ENCODE results near the gene PGAP3.

DNA sequence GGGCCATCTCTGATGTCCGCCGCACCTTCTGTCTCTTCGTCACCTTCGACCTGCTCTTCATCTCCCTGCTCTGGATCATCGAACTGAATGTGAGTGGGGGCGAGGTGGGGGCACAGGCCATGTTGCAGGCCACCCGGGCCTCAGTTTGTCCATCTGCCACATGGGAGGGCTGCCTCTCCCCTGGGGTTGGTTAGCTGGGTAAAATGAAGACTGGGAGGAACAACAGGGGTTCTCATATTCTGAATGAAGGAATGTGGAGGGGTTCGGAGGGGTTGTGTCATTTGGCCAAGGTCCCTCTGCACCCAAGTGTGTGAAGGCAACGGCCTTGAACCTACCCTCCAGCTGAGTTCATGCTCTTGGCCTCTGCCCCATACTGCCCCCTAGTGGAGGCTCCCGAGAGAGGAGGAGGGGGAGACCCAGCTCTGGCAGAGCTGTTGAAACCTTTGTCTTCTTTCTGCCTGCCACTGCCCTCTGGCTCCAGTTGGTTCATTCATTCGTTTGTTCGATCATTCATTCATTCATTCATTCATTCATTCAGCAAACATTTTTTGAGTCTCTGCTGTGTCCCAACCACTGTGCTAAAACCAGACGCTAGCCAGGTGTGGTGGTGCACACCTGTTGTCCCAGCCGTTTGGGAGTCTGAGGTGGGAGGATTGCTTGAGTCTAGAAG is 34.1 kb downstream of the PGAP3 start:
- TF ChIP-seq, protein P1, sequence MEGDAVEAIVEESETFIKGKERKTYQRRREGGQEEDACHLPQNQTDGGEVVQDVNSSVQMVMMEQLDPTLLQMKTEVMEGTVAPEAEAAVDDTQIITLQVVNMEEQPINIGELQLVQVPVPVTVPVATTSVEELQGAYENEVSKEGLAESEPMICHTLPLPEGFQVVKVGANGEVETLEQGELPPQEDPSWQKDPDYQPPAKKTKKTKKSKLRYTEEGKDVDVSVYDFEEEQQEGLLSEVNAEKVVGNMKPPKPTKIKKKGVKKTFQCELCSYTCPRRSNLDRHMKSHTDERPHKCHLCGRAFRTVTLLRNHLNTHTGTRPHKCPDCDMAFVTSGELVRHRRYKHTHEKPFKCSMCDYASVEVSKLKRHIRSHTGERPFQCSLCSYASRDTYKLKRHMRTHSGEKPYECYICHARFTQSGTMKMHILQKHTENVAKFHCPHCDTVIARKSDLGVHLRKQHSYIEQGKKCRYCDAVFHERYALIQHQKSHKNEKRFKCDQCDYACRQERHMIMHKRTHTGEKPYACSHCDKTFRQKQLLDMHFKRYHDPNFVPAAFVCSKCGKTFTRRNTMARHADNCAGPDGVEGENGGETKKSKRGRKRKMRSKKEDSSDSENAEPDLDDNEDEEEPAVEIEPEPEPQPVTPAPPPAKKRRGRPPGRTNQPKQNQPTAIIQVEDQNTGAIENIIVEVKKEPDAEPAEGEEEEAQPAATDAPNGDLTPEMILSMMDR (conservative IDR thresholded peaks at IDR 0.05; ENCODE audit: low read depth, low read length): peak; percentile 70
- TF ChIP-seq MAZ (IDR thresholded peaks at IDR 0.05; ENCODE audit: borderline replicate concordance, low read depth, low read length) (no peak), BHLHE40 (IDR thresholded peaks at IDR 0.05; ENCODE audit: low read depth, low read length) (no peak)

Measured in IMR-90 (cell line).